Left lung (tissue), 10 donors: ENCODE results near the gene FAM131C. TPM values are rescaled to one million over a fixed set of nuclear protein-coding genes. Genes with fewer than 3 reads are reported as not detected.
"Not testable (repeated sequence)": the region's sequence is repeated elsewhere in the genome, so short reads cannot be mapped to it uniquely, and the experiment has no call there.

Experiments
- ATAC-seq: fragments of 200-7000 bp; cut with Tn5 transposase; one replicate; pipeline ENCODE4 v1.9.1; 2020; ENCODE audit warnings: moderate library complexity
- DNase-seq, 4 donors: peaks; one replicate each; pipeline ENCODE4 v3.0.0-alpha.2; 2013 to 2020
- H3K27ac ChIP-seq, 2 donors: fragments of 200-600 bp; sonication (generic) in 1 of 2; one replicate each; pipeline versions ENCODE4 v1.5.0 to v1.8.0; 2020 to 2021
- H3K27me3 ChIP-seq, 2 donors: fragments of 200-600 bp; sonication (generic) in 1 of 2; one replicate each; pipeline versions ENCODE4 v1.5.0 to v1.8.0; 2020 to 2021
- H3K36me3 ChIP-seq, 2 donors: fragments of 200-600 bp; sonication (generic) in 1 of 2; one replicate each; pipeline versions ENCODE4 v1.5.0 to v1.8.0; 2020 to 2021
- H3K4me1 ChIP-seq, 2 donors: fragments of 200-600 bp; one replicate each; pipeline ENCODE4 v1.8.0; 2021
- H3K4me3 ChIP-seq, 2 donors: fragments of 200-600 bp; sonication (generic) in 1 of 2; one replicate each; pipeline versions ENCODE4 v1.5.0 to v1.8.0; 2020 to 2021; ENCODE audit warnings: mild to moderate bottlenecking in 1 of 2
- H3K9me3 ChIP-seq, 2 donors: fragments of 200-600 bp; sonication (generic) in 1 of 2; one replicate each; pipeline versions ENCODE4 v1.5.0 to v1.8.0; 2020 to 2021
- CTCF ChIP-seq, 2 donors: fragments of 200-600 bp; sonication (generic) in 1 of 2; IDR thresholded peaks; one replicate each; pipeline versions ENCODE4 v1.5.0 to v1.8.0; 2021; ENCODE audit warnings: antibody characterized with exemption in 2 of 2
- intact Hi-C, 2 donors: fragments of 100-400 bp; cut with DNase I; formaldehyde crosslinking; loops; one replicate each; pipeline versions ENCODE4 v1.11.2 to v1.14.2; 2022
- polyA plus RNA-seq, 6 donors: library from polyadenylated mRNA; unstranded; fragments of 120-200 nt; gene quantifications; one replicate each; pipeline ENCODE4 v1.2.1, GENCODE V29; 2013; ENCODE audit not compliant: insufficient read length in 6 of 6
- total RNA-seq, 2 donors: library from RNA; stranded (reverse); fragmentation: NEBNext Ultra II Directional; extraction: Animal tissue kit (Norgen Biotek cat#: 25700); gene quantifications; one replicate each; pipeline ENCODE4 v1.2.1, GENCODE V29; 2021
- donor health status: DM: no; HTN: yes; CAD: no.
- donor health status: DM: no; HTN: no; CAD: no.

Gene FAM131C
- total and polyA plus RNA-seq, 8 donors: 0.08 to 0.21 (median 0.17) TPM; not detected in 4

- H3K4me3 ChIP-seq: no peak overlapping the region
- TF ChIP-seq CTCF (IDR thresholded peaks at IDR 0.05): no peak
- ATAC-seq: no peak
These were observed 8.7 kb downstream of the FAM131C start for GRCh38 chr1:16064536-16065268.

GRCh38 chr1:16063921-16064320, 9.5 kb downstream of the FAM131C start:
- ATAC-seq (no peak), DNase-seq (no peak)
- peaks cover 0 to 4% of the 10 kb centered on the region in 2 donors for H3K4me1 ChIP-seq
- no peak for TF ChIP-seq CTCF (IDR thresholded peaks at IDR 0.05)
- peaks cover 0 to 13% of the 10 kb centered on the region in 2 donors for H3K27me3 ChIP-seq
- H3K36me3 ChIP-seq: no peaks in the 10 kb centered on the region
- no peak overlapping the region for H3K27ac ChIP-seq
- intact Hi-C loops: no loop called here
- no peak overlapping the region for H3K4me3 ChIP-seq
- H3K9me3 ChIP-seq: no peaks in the 10 kb centered on the region

More at GRCh38 chr1:16064536-16065268, 8.7 kb downstream of the FAM131C start:
- Histone ChIP-seq H3K27me3 (peaks cover 0 to 13% of the 10 kb centered on the region in 2 donors), H3K27ac (no peak overlapping the region), H3K9me3 (no peaks in the 10 kb centered on the region), H3K36me3 (no peaks in the 10 kb centered on the region), H3K4me1 (peaks cover 0 to 4% of the 10 kb centered on the region in 2 donors)
- intact Hi-C loops: no loop called here
- no peak for DNase-seq

- intact Hi-C loops: no loop called here
These were observed 10.1 kb downstream of the FAM131C start for GRCh38 chr1:16063226-16063829.

DNA sequence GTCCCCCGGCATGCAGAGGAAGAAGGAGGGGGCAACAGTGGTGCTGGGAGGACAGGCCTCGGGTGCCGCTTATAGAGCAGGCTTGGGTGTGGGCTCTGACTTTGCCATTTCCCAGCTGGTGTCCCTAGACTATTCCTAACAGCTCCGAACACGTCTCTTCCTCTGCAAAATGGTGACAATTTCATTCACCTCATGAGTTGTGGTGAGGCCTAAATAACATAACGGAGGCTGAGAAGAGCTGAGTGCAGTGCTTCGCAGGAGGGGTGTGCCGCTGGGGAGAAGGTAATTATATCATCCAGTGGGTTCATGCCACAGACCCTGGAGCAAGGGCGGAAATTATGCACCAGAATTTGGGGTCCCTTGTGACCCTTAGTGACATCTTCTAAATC, 10.8 kb downstream of the FAM131C start:
- H3K4me3 ChIP-seq, H3K36me3 ChIP-seq, H3K27ac ChIP-seq, ATAC-seq, H3K9me3 ChIP-seq, intact Hi-C loops, DNase-seq, H3K4me1 ChIP-seq: not testable (repeated sequence)
- H3K27me3 ChIP-seq: peaks cover 0 to 13% of the 10 kb centered on the region in 2 donors

More at GRCh38 chr1:16063226-16063829, 10.1 kb downstream of the FAM131C start:
- Histone ChIP-seq H3K4me3 (no peak overlapping the region), H3K36me3 (no peaks in the 10 kb centered on the region), H3K4me1 (peaks cover 0 to 2% of the 10 kb centered on the region in 2 donors), H3K9me3 (no peaks in the 10 kb centered on the region), H3K27me3 (peaks cover 0 to 13% of the 10 kb centered on the region in 2 donors), H3K27ac (no peak overlapping the region)
- no peak for TF ChIP-seq CTCF (IDR thresholded peaks at IDR 0.05)
- ATAC-seq (no peak), DNase-seq (no peak)

DNA sequence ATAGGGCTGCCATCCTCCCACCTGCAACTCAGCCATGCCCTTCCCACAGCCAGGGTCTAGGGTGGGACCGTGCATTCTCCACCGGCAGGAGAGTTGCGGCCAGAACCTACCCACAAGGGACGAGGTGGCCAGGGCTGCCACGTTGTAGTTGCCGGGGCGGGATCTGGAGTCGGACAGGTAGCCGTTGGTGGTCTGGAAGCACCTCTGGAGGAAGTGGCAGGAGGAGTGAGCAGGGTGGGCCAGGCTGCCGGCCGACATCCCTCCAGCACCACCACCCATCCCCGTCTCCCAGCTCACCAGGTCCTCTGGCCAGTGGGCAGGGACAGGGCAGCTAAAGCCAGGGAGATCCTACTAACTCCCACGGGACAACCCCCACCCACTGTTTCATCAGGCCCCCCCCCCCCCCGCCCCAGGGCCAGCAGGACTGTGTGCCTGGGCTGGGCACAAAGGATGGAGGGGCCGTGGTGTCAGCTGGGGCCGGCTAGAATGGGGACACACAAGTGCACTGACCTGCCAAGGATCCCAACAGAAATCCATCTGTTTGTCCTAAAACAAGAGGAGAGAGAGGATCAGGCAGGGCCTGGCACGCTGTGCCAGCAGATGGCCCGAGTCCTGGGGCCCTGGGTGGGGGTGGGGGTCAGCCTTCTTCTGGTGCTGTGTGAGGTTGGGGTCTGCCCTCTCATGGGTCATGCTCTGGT, 11.3 kb downstream of the FAM131C start:
- DNase-seq, H3K36me3 ChIP-seq, ATAC-seq, H3K4me3 ChIP-seq, H3K4me1 ChIP-seq, H3K9me3 ChIP-seq, H3K27ac ChIP-seq, intact Hi-C loops: not testable (repeated sequence)
- peaks cover 0 to 13% of the 10 kb centered on the region in 2 donors for H3K27me3 ChIP-seq

- TF ChIP-seq CTCF (IDR thresholded peaks at IDR 0.05): no peak
- Histone ChIP-seq H3K9me3 (no peaks in the 10 kb centered on the region), H3K27me3 (peaks cover 0 to 13% of the 10 kb centered on the region in 2 donors), H3K27ac (no peak overlapping the region), H3K4me1 (no peaks in the 10 kb centered on the region), H3K36me3 (no peaks in the 10 kb centered on the region), H3K4me3 (no peak overlapping the region)
- no peak for DNase-seq
- no peak for ATAC-seq
- intact Hi-C loops: no loop called here
These were observed 12.2 kb downstream of the FAM131C start for GRCh38 chr1:16061266-16061665.

- DNase-seq, H3K27me3 ChIP-seq, H3K27ac ChIP-seq, intact Hi-C loops, H3K4me3 ChIP-seq, H3K9me3 ChIP-seq, H3K4me1 ChIP-seq, ATAC-seq, H3K36me3 ChIP-seq: not testable (repeated sequence)
These were observed 14.9 kb downstream of the FAM131C start for GRCh38 chr1:16058394-16059120.

DNA sequence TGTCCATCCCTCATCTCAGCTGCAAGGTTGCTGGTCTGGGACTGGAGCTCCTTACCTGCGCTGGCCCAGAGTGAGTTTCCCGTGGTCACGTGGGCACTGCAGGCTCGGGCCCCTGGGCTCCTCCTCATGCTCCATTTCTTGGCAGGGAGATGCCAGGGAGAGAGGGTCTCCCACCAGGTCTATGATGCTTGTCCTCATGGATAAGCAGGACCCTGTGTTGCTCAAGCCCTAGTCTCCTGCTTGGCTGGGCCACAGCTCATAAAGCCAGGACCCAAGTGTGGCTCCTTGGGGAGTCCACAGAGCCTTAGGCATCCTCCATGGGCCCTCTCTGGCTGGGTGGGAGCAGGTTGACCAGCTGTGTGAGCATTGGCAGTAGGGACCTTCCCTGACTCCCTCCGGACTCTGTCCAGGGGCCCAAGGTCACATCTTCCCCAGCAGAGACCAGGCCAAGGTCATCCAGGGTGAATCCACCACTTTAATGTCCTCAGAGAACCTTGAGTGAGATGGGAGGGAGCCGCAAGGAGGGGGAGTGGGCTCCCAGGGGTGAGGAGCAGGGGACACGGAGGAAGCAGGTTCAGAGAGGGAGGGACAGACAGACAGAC, 16.0 kb downstream of the FAM131C start:
- intact Hi-C loops, H3K27me3 ChIP-seq, ATAC-seq, H3K27ac ChIP-seq, DNase-seq, H3K36me3 ChIP-seq, H3K4me3 ChIP-seq, H3K4me1 ChIP-seq, H3K9me3 ChIP-seq: not testable (repeated sequence)
